GOT3 (cell line): ENCODE data around the gene LLCFC1.

Experiments used
- DNase-seq: peaks from one replicate; lab custom pipeline; 2025; ENCODE audit warnings: mixed read lengths; lab: John Stamatoyannopoulos, UW

Gene LLCFC1

GRCh38 chr7:142939226-142939910 lies at the start of gene LLCFC1:
LLCFC1 (plus strand) TSS chr7:142939484; CDS start chr7:142939622, 138 bp downstream.
- DNase-seq, result no peak

GRCh38 chr7:142889816-142890215 lies 49.5 kb upstream of the LLCFC1 start:
- DNase-seq, result no peak

- DNase-seq, result no peak
Measured at GRCh38 chr7:142890874-142891485, 48.3 kb upstream of the LLCFC1 start.

GRCh38 chr7:142891490-142892082 lies 47.7 kb upstream of the LLCFC1 start:
- no peak for DNase-seq

GRCh38 chr7:142892951-142893350 lies 46.3 kb upstream of the LLCFC1 start:
- no peak for DNase-seq

GRCh38 chr7:142894112-142894984 lies 44.9 kb upstream of the LLCFC1 start:
- no peak for DNase-seq

GRCh38 chr7:142894985-142895593 lies 44.2 kb upstream of the LLCFC1 start:
- DNase-seq, result no peak

GRCh38 chr7:142896151-142896550 lies 43.1 kb upstream of the LLCFC1 start:
- DNase-seq, result no peak

GRCh38 chr7:142896741-142897379 lies 42.4 kb upstream of the LLCFC1 start:
- DNase-seq, result no peak

GRCh38 chr7:142897691-142898090 lies 41.6 kb upstream of the LLCFC1 start:
- no peak for DNase-seq

- no peak for DNase-seq
Measured at GRCh38 chr7:142898377-142899170, 40.7 kb upstream of the LLCFC1 start.

- no peak for DNase-seq
Measured at GRCh38 chr7:142899661-142900060, 39.6 kb upstream of the LLCFC1 start.

- DNase-seq, result no peak
Measured at GRCh38 chr7:142901426-142902259, 37.6 kb upstream of the LLCFC1 start.

GRCh38 chr7:142904128-142904527 lies 35.2 kb upstream of the LLCFC1 start:
- DNase-seq, result no peak

GRCh38 chr7:142905759-142906158 lies 33.5 kb upstream of the LLCFC1 start:
- no peak for DNase-seq

GRCh38 chr7:142906643-142907042 lies 32.6 kb upstream of the LLCFC1 start:
- DNase-seq, result no peak

GRCh38 chr7:142908290-142908689 lies 31.0 kb upstream of the LLCFC1 start:
- DNase-seq, result no peak

GRCh38 chr7:142908921-142909890 lies 30.1 kb upstream of the LLCFC1 start:
- no peak for DNase-seq
